GM21367 (cell line): ENCODE data around the gene METAP2.

Experiments used
- ATAC-seq: cut with Tn5 transposase; IDR thresholded peaks from one replicate; pipeline ENCODE4 v1.9.1; 2021; ENCODE audit not compliant: unreplicated experiment

Gene METAP2

DNA sequence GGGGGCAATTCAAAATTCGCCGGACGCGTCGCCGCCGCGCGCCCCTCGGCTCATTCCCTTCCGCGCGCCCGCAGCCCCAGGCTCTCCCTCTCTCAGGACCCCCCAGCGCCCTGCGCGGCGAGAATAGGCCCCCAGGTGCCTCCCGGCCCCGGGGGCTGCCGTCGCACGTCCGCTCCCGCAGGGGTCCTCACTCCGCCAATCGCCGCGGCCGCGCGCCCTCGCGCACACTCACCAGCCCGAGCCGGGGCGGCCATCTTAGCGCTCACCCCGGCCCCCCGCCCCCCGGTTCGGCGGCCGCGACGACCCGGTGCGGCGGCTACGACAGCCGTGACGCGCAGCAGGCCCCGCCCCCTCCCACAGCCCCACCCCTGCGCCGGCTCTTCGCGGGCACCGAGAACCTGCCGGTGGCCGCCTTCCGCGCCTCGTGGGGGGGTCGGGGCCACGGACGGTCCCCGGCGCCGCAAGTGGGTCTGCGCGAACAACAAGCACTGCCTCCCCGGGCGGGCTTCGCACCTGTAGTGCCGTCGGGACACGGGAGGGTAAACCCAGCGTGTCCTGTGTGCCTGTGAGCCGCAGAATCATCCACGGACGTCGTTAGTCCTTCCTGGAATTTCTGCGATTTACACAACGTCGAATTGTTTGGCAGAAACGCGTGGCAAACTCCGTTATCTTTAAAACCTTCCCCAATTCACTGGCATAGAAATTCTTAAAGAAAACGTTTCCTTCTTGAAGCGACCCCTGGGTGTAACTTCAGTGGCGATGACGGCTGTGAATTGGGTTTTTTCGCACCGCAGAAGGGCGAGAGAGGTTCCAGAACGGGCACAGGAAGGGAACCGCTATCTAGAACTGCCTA is 74.8 kb downstream of the METAP2 start:
- no peak for ATAC-seq

DNA sequence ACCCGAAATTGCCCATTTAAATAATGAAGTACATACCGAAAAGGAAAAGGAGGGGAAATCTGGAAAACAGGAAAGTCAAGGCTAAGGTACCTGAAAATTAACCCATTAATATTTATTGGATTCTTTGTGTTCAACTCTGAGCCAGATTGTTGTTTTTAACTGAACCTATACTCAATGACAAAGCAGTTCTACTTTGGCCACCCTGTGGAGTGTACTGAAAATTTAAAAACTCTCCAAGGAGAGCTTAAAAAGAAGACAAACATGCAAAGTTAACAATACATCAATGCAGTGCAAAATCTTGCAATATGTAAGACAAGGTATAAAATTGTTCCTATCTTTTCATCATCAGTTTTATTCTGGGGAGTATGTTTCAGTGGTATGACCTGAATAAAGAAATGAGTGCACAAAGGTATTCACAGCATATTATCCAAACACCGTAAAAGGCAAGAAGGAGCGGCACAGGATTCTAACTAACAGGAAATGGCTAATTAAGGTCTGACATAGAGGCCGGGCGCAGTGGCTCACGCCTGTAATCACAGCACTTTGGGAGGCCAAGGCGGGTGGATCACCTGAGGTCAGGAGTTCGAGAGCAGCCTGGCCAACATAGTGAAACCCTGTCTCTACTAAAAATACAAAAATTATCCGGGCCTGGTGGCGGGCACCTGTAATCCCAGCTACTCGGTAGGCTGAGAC is 75.6 kb downstream of the METAP2 start:
- no peak for ATAC-seq

DNA sequence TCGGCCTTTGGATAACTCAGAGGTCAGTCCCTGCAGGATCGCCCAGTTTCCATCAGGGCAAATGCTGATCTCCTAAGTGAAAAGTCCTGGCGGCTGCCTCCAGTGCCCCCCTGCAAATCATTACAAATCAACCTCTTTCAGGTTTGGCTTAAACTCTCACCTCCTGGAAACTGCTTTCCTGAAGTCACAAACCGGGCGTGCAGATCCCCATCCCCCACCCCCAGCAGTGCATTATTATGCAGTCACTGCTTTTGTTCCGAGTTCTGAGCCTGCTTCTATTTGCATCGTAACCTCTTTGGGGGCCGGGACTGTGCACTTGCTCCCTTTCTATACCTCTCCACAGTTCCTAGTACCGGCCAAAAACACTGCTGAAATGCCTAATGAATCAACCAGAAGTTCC is 77.4 kb downstream of the METAP2 start, which contains the start of gene USP44:
Gene USP44, minus strand, starts transcription at position 172 of the 400 bp plus-strand sequence. CDS start 17,220 bp downstream, outside the sequence.
- ATAC-seq = no peak

DNA sequence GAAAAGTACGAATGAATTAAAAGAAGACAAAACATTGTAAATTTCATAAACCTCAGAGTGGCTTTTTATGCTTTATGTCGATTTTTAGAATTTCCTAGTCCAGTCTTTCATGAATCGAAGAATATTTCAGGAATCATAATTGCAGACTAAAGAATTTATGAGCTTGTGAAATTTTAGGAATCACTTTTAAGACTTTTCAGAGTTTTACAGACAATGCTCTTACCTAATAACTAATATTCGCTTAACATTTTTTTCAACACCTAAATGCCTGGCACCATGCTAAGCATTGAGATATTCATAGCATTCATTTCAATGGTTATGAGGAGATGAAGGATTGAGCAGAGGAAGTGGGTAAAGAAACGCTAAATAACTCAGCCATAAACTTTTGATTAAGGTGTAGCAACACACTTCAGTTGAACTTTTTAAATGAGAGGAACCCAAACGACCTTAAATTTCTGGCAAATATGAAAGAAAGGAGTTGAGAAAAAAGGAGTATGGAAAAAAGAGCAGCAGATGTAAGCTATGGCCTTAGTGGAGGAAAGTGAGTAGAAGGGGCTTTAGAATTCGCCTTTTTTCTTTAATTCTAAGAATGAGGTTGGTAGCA is 78.1 kb downstream of the METAP2 start:
- no peak for ATAC-seq

DNA sequence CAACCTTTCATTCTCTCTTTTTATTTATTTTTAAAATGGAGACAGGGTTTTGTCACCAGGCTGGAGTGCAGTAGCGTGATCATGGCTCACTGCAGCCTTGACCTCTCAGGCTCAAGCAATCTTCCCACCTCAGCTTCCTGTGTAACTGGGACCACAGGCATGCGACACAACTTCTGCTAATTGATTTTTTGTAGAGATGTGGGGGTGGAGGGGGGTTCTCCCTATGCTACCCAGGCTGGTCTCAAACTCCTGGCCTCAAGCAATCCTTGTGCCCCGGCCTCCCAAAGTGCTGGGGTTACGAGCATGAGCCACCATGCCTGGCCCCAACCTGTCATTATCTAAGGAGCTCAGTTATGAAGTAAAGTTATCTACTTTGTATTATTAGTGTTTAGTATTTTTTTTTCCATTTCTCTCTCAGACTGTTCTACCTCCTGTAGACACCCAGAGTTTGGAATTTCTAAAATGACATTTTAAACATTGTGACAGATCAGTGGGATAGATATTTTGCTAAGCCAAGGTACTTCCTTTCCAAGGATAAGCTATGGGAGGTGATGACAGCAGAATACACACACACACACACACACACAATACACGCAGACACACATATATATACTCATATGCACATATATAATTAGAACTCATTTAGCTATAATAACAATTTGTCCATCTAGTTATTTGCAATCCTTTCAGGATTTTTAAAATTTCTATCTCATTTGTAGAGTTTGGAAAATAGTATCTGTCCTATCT is 79.4 kb downstream of the METAP2 start:
- ATAC-seq = no peak

DNA sequence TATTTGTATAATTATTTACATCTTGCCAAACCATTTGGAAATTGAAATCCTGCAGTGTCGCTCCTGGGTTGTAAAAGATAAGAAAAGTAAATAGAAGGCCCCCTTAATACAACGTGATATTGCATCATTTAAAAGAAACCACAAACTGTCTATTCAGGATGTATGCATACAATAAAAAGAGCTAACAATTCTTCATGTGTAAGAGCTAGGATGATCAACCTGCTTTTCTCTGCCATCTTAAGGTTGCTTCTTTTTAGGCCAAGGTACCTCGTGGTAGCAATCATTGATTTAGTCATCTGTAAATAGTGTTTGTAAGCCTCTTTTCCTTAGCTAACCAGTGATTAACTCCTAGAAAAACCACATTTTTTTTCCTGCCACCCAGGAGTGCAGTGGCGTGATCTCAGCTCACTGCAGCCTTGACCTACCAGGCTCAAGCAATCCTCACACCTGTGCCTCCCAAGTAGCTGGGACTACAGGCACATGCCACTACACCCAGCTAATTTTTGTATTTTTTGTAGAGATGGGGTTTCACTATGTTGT is 80.7 kb downstream of the METAP2 start:
- ATAC-seq = no peak

DNA sequence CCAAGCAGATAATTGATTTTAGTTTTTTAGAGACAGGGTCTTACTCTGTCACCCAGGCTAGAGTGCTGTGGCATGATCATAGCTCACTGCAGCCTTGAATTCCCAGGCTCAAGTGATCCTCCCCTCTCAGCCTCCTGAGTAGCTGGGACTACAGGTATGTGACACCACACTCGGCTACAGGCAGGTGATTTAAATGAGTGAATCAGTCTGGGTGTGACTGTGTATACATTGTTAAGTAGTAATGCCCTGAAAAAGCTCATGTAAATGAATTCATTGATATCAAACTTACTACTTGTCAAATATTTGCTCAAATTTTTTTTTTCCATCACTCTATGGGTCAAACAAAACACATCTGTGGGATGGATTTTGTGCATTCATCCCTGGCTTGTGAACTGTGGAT is 83.7 kb downstream of the METAP2 start:
- ATAC-seq = no peak
